AG10803 (cell line): ENCODE data around the gene POLR2J.

Source experiments
- DNase-seq: peaks from one replicate; pipeline ENCODE4 v3.0.0; 2010; ENCODE audit warnings: low read depth
- H3K4me3 ChIP-seq: 2 replicates; pipeline ENCODE4 v1.5.1; 2011; ENCODE audit warnings: mild to moderate bottlenecking, low read length, control low read depth
- CTCF ChIP-seq: conservative IDR thresholded peaks from 2 replicates; pipeline ENCODE4 v1.5.1; 2011; ENCODE audit warnings: mild to moderate bottlenecking, low read length, control low read depth, inconsistent platforms

Gene POLR2J

GRCh38 chr7:102424129-102424551 lies 54.6 kb downstream of the POLR2J start:
- no peak for DNase-seq
- TF ChIP-seq CTCF = no peak
- no peak overlapping the region for H3K4me3 ChIP-seq
